HG03066 (cell line): Measurements from ENCODE around the gene TMEM100.

Experiments
- ATAC-seq: cut with Tn5 transposase; IDR thresholded peaks from one replicate; pipeline ENCODE4 v1.9.1; 2021; ENCODE audit warnings: low read depth; ENCODE audit not compliant: unreplicated experiment

TMEM100 gene

DNA sequence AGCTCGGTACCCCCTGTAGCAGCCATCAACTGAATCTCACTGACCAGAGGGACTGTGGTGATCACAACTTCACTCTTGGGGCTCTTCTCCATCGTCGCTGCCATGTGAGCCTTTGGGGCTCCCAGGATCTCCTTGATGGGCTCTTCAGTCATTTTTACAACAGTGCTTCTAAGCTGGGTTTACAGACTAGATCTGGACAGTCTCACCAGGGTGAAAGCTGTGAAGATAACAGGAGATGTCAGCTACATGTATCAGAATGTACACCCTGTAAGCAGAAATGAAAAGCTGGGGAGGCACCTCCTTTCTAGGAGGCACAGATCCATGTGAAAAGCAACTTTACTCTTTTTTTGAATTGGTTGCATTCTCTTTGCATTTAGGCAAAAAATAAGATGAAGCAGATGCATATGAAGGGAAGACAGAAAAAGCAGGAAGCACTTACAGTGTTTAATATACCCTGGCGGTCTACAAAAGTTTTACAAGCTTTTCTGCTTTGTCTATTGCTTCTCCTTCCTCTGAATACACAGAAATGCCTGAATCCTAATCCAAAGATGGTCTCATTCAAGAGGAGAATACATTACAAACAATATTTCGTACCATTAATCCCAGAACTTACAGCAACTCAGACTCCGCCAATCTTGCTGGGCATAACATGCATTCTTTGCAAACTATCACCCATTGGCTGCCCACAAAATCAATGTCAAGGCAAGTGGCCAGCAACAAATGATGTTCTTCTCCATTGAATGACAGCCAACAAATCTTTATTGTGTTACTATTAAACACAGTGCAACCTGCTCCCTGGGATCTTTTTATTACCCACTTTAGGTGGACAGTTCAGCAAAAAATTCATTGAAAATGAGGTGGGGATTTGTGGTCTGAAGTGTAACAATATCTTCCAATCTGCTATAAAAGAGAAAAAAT lies 1.5 kb downstream of the TMEM100 start:
- ATAC-seq: no peak

DNA sequence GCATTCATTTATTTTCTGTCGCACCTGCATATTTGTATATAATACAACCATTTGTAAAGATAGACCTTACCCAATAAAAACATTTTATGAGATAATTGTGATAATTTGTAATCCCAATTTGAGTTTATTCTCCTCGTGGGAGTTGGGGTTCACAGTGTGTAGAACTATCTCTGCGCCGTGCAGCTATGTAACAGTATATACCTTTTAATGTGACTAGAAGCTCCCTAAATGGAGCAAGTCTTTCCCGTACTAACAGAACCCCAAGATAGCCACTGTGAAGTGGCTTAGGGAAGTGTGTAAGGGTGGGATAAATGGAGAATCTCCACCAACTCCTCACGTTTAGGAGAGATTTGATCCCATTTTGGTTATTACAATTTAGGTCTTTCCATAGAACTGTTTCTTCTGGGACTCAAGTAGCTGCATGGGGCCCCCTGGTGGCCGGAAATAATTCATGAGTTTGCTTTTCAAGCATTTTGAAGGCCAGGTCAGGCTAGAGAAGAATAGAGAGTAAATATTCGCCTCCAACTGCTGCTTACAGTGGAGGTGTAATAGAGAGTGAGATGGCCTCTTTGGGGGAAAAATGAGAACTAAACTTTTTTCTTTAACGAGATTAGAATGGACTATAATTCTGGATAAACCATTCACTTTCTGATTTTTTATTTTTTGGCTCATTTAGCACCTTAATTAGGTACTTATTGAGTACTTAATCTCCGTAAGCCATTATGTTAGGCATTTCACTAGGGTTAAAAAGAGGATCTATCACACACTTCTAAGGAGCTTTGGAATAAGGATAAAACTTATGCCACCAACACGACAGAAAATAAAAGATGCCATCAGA lies 4.5 kb downstream of the TMEM100 start:
- no peak for ATAC-seq

DNA sequence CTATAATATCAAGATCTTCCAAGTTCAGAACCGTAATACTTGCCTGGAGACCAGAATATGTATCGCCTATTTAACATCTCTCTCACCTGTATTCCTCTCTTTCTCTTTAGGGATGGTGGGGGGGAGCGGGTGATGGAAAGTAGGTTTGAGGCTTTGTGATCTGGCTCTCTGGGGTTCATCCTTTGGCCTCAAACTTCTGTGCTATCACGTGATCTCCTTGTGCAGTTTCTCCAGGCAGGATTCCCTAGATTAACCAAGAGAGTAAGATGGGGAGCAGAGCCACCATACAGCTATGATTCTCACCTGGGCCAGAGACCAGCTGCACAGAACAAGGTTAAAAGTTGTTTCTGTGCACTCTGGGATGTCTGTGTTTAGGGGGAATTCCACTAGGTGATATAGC lies 5.2 kb downstream of the TMEM100 start:
- no peak for ATAC-seq

DNA sequence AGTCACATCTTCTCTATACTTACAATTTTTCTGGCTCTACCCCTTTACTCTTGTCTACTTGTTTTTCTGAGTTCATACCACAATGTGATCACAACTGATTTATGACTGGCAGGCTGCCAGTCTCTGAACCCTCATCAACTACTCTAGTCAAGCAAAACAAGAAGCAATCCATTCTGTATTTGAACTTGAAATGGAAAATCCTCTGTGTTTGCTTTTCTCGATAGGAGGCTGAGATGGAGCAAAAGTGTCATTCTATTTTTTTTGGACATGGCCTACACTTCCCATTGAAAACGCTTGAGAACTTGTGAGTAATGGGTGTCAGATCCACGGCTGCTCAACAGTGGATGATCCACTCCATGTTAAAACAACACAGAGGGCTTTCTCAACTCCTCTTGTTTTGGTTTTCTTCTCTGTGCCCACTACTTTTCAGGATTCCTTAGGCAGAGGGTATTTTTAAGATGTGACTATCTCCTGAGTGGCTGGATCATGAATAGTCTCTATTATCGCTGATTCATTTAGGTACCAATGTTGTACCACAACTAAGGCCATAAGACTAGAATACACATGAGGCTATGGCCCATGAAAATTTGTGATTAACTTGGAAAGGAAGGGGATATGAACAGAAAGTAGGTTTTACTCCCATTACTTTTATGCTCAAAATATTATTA lies 11.7 kb downstream of the TMEM100 start:
- ATAC-seq: no peak

DNA sequence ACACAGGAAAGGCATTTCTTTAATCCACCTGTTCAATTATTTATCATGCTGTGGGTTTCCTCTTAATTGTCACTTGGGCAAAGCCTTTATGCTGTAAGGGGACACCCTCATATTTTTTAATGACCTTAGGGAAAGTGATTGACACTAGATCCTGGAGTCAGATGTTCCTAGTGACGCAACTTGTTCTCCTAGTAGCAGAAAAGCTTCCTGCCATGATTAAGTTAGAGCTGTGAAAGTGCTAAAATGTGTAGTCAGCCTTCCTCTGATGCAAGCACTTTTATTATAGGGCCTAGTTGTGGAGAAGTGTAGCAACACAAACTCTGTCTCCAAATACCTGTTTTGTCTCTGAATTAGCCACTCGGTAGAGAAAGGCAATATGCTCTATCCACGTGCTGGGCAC lies 12.3 kb downstream of the TMEM100 start:
- no peak for ATAC-seq

DNA sequence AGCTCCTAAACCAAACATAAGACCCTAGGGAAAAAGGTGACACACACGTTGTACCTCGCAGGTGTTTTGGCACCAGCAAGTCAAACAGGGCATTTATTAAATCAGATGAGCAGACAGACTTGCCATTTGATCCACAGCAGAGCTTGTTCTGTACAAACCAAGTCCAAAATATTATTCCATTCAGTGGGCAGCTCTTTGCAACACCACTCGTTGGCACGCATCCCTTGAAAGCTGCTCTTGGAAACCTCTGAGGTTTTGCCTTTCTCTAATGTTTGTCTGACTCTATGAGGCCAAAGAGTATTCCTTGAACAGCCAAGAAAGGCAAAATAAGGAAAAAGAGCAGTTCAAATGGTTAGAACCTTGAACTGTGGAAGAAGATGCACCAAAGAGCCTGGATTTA lies 12.7 kb downstream of the TMEM100 start:
- no peak for ATAC-seq

DNA sequence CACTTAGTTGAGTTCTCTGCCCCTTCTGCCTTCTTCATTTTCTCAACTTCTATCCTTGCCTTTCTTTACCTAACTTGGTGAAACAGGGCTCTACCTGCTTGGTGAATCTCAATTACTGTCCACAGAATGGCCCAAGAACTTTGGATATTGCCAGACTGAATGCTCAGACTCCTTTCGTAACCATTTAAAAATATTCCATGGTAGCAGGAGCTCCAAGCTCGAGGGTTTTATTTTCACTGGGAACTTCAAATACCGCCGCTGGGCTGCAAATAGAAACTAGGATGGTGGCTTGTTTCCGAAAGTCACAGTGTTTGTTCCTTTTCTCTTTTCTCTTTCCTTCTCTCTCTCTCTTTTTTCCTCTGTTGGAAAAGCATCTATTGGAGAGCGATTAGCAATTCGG lies 13.2 kb downstream of the TMEM100 start:
- ATAC-seq: no peak

DNA sequence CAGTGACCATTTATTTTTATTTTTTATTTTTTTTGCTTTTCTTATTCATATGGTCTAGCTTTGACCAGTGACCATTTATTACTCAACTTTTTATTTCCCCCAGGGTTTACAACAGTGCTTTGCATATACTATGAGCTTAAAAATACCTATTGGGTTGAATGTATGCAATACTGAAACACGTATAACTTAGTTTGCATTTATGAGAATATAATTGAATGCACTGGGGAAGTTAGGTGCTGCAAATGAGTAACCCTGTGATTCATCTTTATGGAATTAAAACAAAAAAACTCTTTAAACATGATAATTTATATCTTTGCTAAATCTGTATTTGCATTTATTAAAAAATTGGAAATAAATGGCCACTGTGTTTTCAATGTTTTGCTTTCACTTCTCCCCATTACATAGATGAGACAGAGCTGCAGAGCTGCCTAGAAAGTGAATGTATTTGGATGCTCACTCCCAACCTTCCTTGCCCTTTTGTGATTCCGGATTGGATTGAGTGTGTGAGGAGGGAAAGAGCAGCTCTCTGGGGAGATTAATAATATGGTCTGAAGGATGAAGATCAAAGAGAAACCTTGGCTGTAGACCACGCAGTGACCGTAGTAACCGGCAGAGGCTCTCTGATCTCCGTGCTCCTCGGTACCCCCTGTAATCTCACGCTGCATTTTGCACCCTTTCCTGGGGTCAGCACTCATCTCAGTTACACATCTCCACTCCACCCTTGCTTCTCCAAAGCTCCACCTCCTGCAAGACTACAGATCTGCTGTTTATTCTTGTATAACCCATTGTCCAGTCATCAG lies 14.3 kb downstream of the TMEM100 start:
- ATAC-seq: no peak

DNA sequence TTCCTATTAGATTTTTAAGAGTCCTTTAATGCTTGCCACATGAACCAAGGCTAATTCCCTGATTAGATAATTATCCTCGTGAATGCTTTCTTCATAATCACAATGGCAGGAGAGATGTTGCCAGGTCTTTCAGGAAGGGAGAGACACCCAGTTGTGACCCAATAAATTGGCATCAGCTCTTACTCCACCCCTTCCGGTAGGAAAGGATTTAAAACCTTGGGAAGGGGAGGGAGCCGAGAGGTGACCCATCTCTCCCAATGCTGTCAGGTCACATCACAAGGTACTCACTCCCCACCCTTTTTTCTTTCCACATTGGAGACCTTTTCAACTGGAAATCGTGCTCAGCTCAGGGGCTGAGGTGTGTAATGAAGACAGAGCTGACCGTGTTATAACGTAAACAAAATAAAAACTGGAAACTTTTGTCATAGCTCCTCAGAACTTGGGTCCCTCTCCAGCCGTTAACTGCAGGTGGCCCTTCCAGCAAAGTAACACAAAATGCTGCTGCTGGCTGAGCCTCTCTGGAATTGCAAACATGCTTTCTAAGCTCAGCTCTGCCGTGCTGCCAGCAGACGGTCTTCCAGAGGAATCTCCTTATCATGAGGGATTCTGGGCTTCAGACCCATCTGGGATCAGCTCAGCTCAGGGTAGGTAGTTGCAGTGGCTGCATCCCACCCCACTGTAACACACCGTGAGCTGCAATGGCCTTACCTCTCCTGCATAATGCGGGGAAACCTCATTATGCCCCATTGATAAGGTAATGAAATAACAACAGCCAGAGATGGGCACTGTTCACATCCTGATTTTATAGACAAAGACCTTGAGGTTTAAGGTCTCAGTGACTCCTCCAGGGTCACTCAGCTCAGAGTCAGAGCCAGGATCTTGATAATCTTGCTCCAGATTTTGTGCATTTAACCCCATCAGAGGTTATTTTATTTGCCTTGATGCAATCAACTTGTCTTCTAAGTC lies 15.6 kb downstream of the TMEM100 start:
- no peak for ATAC-seq

DNA sequence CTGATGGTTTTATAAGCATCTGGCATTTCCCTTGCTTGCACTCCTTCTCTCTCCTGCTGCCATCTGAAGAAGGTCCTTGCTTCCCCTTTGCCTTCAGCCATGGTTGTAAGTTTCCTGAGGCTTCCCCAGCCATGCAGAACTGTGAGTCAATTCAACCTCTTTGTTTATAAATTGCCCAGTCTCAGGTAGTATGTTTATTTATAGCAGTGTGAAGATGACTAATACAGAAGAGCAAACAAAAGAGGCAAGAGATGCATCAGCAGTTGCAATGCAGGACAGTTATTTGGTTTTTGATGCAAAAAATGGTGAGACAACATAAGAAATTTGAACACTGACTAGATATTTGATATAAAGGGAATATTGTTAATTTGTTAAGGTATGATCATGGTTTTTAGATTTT lies 16.8 kb downstream of the TMEM100 start:
- ATAC-seq: peak; percentile 52

DNA sequence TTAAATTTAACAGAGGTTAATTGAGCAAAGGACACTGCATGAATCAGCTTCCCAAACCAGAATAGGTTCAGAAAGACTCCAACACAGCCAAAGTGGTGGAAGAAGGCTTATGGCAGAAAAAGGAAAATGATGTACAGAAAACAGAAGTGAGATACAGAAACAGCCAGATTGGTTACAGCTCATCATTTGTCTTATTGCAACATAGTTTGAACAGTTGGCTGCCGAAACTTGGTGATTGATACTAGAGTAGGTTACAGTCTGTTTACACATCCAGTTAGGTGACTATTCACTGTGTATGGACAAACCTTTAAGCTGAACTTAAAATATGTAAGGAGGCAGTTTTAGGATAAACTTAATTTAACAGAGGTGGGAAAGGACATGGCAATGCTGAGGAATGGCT lies 18.3 kb downstream of the TMEM100 start:
- no peak for ATAC-seq

DNA sequence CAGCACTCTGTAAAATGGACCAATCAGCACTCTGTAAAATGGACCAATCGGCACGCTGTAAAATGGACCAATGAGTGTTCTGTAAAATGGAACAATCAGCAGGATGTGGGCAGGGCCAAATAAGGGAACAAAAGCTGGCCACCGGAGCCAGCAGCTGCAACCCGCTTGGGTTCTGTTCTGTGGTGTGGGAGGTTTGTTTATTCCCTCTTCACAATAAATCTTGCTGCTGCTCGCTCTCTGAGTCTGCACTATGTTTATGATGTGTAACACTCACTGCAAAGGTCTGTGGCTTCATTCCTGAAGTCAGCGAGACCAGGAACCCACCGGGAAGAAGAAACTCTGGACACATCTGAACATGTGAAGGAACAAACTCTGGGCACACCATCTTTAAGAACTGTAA lies 20.5 kb downstream of the TMEM100 start:
- ATAC-seq: no peak

DNA sequence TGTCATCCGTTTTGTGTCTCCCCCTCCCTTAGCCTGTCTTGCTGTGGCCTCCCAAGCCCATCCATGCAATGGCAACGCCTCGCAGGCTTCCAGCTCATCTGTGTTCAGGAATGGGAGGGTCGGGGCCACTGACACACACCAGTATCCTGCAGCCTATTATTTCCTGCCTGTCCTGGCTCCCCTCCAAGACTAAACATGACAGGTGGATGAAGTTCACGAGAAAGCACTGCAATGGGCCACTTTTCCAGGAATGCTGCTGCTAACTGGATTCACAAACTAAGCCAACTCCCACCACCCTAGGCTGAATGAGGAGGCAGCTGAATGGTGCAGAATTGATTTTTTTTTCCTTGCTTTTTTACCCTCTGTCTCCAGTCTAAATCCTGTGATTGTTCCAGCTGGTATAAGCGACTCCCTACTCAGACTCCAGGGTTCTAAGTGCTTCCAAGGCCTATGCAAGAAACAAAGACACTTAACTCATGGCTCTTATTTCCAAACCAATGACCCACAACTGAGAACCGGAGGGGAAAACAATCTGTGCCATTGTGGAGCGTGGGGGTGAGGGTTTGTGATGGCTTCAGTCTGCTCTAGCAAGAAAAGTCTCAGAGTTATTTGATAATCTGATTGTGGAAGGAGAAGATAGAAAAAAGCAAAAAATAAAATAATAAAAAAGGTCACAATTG lies 23.3 kb downstream of the TMEM100 start:
- ATAC-seq: no peak

DNA sequence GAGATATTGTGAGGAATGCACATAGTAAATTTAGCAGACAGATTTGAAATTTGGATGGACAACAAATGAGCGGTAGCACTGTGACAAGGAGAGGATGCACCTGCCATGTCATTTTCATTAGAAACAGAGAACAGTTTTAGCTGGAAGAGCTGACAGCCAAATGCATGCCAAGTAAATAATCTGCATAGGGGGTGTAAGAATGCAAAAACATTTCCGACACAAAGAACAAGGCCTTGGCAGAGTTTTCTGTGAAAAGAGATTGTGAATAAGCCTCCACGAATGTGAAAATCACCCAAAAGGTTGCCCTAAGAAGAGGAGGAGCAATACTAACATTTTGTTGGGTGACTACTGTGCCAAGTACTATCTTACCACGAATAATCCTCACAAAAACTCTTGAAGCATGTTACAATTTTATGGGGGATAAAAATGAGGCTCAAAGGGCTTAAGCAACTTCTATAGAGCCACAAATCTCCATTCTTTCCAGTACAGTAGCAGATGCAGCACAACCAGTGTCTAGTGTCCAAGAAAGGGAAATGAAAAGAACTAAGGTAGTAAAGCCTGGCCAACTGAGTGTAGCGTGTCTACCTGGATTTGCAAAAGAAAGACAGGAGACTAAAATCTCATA lies 28.3 kb downstream of the TMEM100 start:
- ATAC-seq: no peak

DNA sequence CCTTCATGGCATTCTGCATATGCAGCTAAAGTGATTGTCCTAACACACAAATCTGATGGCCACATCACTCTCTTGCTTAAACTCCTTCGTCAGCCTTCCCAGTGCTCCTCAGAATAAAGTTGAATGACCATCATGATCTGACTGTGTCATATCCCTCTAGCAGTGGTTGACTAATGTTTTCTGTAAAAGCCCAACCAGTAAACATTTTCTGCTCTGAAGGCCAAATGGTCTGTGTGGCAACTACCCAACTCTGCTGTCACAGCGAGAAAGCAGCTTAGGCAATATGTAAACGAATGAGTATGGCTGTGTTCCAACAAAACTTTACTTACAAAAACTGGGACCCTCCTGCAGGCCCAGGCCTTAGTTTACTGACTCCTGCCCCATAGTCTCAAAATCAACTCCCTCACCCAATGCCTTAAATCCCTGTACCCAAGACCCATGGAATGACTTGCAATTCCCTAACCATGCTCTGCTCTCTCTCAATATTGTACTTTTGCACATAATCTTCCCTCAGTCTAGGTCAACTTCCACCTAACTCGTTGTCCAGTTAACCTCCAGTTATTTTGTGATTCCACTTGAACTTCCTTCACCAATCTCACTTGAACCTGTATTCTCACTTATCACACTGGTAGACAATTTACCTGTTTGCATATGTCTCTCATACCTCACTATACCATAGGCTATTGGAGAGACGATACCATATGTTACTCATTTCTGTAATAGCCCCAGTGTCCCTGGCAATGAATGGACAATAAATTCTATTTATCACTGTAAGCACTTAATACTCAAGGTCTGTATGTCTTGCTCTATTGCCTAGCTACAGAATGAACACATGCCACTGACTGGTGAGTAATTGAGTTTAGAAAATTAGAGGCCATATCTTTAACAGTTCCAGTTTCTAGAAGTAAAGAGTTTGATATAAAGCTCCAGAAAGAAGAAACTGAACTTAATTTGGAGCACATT lies 29.1 kb downstream of the TMEM100 start:
- no peak for ATAC-seq

DNA sequence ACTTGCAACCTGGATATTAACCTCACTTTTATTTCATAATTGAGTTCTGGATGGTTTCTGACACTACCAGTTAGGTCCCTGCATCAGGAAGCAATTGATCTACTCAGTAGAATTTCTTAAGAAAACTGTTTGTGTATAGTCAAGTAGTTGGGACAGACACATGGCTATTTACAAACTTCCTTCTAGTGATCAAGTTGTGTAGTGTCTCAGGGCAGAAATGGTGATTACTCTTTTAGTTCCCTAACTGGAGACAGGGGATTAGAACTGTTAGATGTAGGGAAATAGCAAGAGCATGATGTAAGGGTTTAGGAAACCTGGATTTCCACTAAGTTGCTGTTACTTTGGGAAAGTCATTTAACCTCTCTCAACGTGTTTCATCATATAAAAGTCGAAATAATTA lies 30.4 kb downstream of the TMEM100 start:
- ATAC-seq: no peak

DNA sequence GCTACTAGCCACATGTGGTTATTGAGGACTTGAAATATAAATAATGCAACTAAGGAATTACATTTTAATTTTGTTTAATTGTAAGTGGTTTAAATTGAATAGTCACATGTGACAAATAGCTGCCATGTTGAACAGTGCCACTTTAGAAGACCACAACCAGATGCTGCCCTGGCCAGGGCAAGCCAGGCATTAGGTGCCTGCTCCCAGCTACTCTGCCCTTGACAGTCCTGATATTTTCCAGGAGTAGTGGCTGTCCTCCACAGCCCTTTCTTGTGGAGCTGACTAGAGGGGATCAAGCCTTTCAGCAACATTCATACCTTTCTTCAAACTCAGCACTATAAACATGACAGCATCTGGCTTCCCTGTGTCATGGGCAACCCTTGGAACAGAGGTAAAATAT lies 31.0 kb downstream of the TMEM100 start:
- ATAC-seq: no peak
